Keratinocyte (primary cell): ENCODE results near the gene PDZRN3.

Experiments
- CTCF ChIP-seq, 3 experiments: IDR thresholded peaks in 1 of 3; conservative IDR thresholded peaks in 1 of 3; optimal IDR thresholded peaks in 1 of 3; 2 replicates in 2 of 3; 3 replicates in 1 of 3; pipeline versions ENCODE3 to v1.5.1; 2011; ENCODE audit warnings: low read length in 3 of 3, mild to moderate bottlenecking in 3 of 3, moderate library complexity in 2 of 3, control low read depth in 1 of 3, inconsistent platforms in 1 of 3; ENCODE audit not compliant: insufficient read depth in 2 of 3; ENCODE audit errors: extremely low read depth in 1 of 3
- EZH2 ChIP-seq: IDR thresholded peaks from one replicate; pipeline ENCODE4 v1.6.1; 2012; ENCODE audit warnings: inconsistent platforms, mild to moderate bottlenecking, low read length, moderate library complexity

- TF ChIP-seq CTCF (optimal IDR thresholded peaks at IDR 0.05 in 1 of 3, IDR thresholded peaks at IDR 0.05 in 1 of 3, conservative IDR thresholded peaks at IDR 0.05 in 1 of 3; ENCODE audit: extremely low read depth in 1 of 3, insufficient read depth in 2 of 3, low read length in 3 of 3) (no peak), EZH2 (no peak)
Observed at GRCh38 chr3:73586190-73586589, 38.6 kb downstream of the PDZRN3 start.
